K562 (cell line): ENCODE measurements around the gene CAST. TPM values are rescaled to one million over a fixed set of nuclear protein-coding genes. Genes with fewer than 3 reads are reported as not detected.

Experiments
- ATAC-seq: fragments of 200-7000 bp; cut with Tn5 transposase; 3 replicates; pipeline ENCODE4 v1.9.1; 2020; ENCODE audit warnings: moderate library complexity
- BruUV-seq: library from RNA; stranded (reverse); fragments of 400-500 nt; replicated peaks from 2 replicates; lab custom pipeline; 2021; lab: Mats Ljungman, UMichigan
- CTCF ChIA-PET: fragments of 300-600 bp; formaldehyde crosslinking; extraction: SDS; loops from one replicate; lab custom pipeline; 2021; ENCODE audit warnings: low intra/inter-chr PET ratio; lab: Yijun Ruan, JAX
- POLR2A ChIA-PET: fragments of 300-600, 350-650 bp; sonication (Branson Sonifier 250); formaldehyde crosslinking; extraction: SDS; loops from one replicate; lab custom pipeline; 2021; ENCODE audit warnings: antibody characterized with exemption, inconsistent platforms; lab: Yijun Ruan, JAX
- DNase-seq, 4 experiments: peaks; one replicate each; pipeline versions ENCODE4 v3.0.0 to v3.0.0-alpha.2; 2011 to 2018; ENCODE audit warnings: low spot score in 3 of 4, mixed read lengths in 3 of 4; ENCODE audit errors: extremely low read depth in 1 of 4
- FAIRE-seq: peaks from 2 replicates; lab custom pipeline; 2011; peaks lifted over from hg19 to GRCh38; lab: Jason Lieb, UNC
- H2AFZ ChIP-seq: 2 replicates; pipeline ENCODE4 v1.6.0; 2011; ENCODE audit warnings: low read depth, low read length, control low read depth, inconsistent platforms
- H3K27ac ChIP-seq: fragments of 200-600 bp; 3 replicates; pipeline ENCODE4 v1.8.0; 2011; ENCODE audit warnings: low read depth, mild to moderate bottlenecking, control low read depth, inconsistent platforms, low read length, moderate library complexity, mixed read lengths; ENCODE audit errors: extremely low read depth
- H3K27me3 ChIP-seq, 2 experiments: fragments of 300-600 bp in 1 of 2; 2 replicates in 1 of 2; 3 replicates in 1 of 2; pipeline versions ENCODE4 v1.6.0 to v1.8.0; 2011; ENCODE audit warnings: inconsistent platforms in 2 of 2, low read length in 2 of 2, mild to moderate bottlenecking in 1 of 2, mixed read lengths in 1 of 2, moderate library complexity in 1 of 2; ENCODE audit not compliant: control insufficient read depth in 2 of 2, insufficient read depth in 2 of 2
- H3K36me3 ChIP-seq: fragments of 300-600 bp; 3 replicates; pipeline ENCODE4 v1.8.0; 2011; ENCODE audit warnings: mild to moderate bottlenecking, low read length, inconsistent platforms; ENCODE audit not compliant: control insufficient read depth, insufficient read depth
- H3K4me1 ChIP-seq, 2 experiments: fragments of 200-600 bp in 1 of 2; replicated peaks in 1 of 2; 2 replicates in 1 of 2; 3 replicates in 1 of 2; pipeline versions ENCODE4 v1.5.1 to v1.8.0; 2011; ENCODE audit warnings: inconsistent platforms in 2 of 2, low read length in 2 of 2, mild to moderate bottlenecking in 1 of 2, mixed read lengths in 1 of 2, moderate library complexity in 1 of 2; ENCODE audit not compliant: control insufficient read depth in 2 of 2, insufficient read depth in 2 of 2
- H3K4me2 ChIP-seq: 2 replicates; pipeline ENCODE4 v1.6.1; 2011; ENCODE audit warnings: low read length, control low read depth, inconsistent platforms, mixed read lengths; ENCODE audit not compliant: insufficient read depth
- H3K4me3 ChIP-seq: fragments of 200-600 bp; sonication (generic), shearing (Covaris generic); 2 replicates; pipeline ENCODE4 v1.5.1; 2016; ENCODE audit warnings: control low read depth, inconsistent platforms
- H3K79me2 ChIP-seq: fragments of 200-600 bp; 3 replicates; pipeline ENCODE4 v1.8.0; 2011; ENCODE audit warnings: low read length, inconsistent platforms; ENCODE audit not compliant: control insufficient read depth, insufficient read depth
- H3K9ac ChIP-seq, 2 experiments: 2 replicates each; pipeline versions ENCODE4 v1.6.0 to v1.6.1; 2011; ENCODE audit warnings: low read depth in 2 of 2, low read length in 2 of 2, control low read depth in 1 of 2, inconsistent platforms in 1 of 2, mild to moderate bottlenecking in 1 of 2, mixed read lengths in 1 of 2; ENCODE audit not compliant: insufficient read depth in 1 of 2
- H3K9me1 ChIP-seq: one replicate; pipeline ENCODE4 v1.6.0; 2011; ENCODE audit warnings: inconsistent platforms, mild to moderate bottlenecking, low read length, moderate library complexity; ENCODE audit not compliant: control insufficient read depth, insufficient read depth
- H3K9me3 ChIP-seq: replicated peaks from 2 replicates; pipeline ENCODE4 v1.5.1; 2011; ENCODE audit warnings: low read depth, low read length, inconsistent platforms; ENCODE audit not compliant: control insufficient read depth, insufficient read depth
- H4K20me1 ChIP-seq: replicated peaks from 2 replicates; pipeline ENCODE4 v1.6.1; 2011; ENCODE audit warnings: low read length, inconsistent platforms, mixed read lengths; ENCODE audit not compliant: control insufficient read depth, insufficient read depth
- CTCF ChIP-seq, 3 experiments: IDR thresholded peaks in 2 of 3; conservative IDR thresholded peaks in 1 of 3; 2 replicates each; pipeline ENCODE4 v1.5.1; 2011 to 2012; ENCODE audit warnings: low read length in 3 of 3, mild to moderate bottlenecking in 3 of 3, control low read depth in 2 of 3, improper control_type of control experiment in 1 of 3, inconsistent platforms in 1 of 3, low read depth in 1 of 3, mixed read lengths in 1 of 3, moderate library complexity in 1 of 3; ENCODE audit not compliant: insufficient read depth in 2 of 3
- PCBP1 ChIP-seq: fragments of 200-400 bp; formaldehyde crosslinking; IDR thresholded peaks from 2 replicates; pipeline ENCODE4 v1.6.1; 2018; ENCODE audit warnings: mild to moderate bottlenecking, low read depth, low read length; ENCODE audit not compliant: poor library complexity, severe bottlenecking
- REST ChIP-seq, 2 experiments: fragments of 450-650 bp; formaldehyde crosslinking in 1 of 2; IDR thresholded peaks; 2 replicates each; pipeline versions ENCODE4 v1.4.0 to v1.6.1; 2014 to 2020; ENCODE audit warnings: mild to moderate bottlenecking in 2 of 2, borderline replicate concordance in 1 of 2, low read depth in 1 of 2
- RFX7 ChIP-seq: fragments of 250-450 bp; sonication (Bioruptor Pico); IDR thresholded peaks from 2 replicates; pipeline ENCODE4 v1.5.1; 2021; ENCODE audit warnings: mild to moderate bottlenecking
- SP1 ChIP-seq: sonication (generic); formaldehyde crosslinking; IDR thresholded peaks from 2 replicates; pipeline ENCODE4 v1.8.1; 2022; ENCODE audit warnings: mild to moderate bottlenecking, missing genetic modification reagents
- ZNF140 ChIP-seq: fragments of 250-450 bp; sonication (Bioruptor Pico); IDR thresholded peaks from 2 replicates; pipeline ENCODE4 v1.8.0; 2021; ENCODE audit warnings: moderate library complexity, mild to moderate bottlenecking, inconsistent platforms
- in situ Hi-C: fragments of 300-500 bp; cut with MboI; formaldehyde crosslinking; loops from 4 replicates; pipeline ENCODE4 v1.15.0; 2018; ENCODE audit warnings: inconsistent platforms, mixed read lengths
- intact Hi-C: fragments of 100-400 bp; cut with micrococcal nuclease; formaldehyde crosslinking; loops from 2 replicates; pipeline ENCODE4 v1.14.2; 2022
- polyA plus RNA-seq, 8 experiments: library from polyadenylated mRNA; depleted of rRNA in 4 of 8; stranded (reverse) in 5 of 8; unstranded in 3 of 8; fragments of >200 nt; fragmentation: Nextera tagmentation in 2 of 8; fragmentation: Illumina TruSeq in 1 of 8; extraction: Ambion mirVana in 2 of 8; extraction: Trizol in 1 of 8; gene quantifications; 2 replicates each; pipeline versions ENCODE4 v1.2.1 to v1.2.3, GENCODE V29; 2011 to 2014; ENCODE audit warnings: inconsistent platforms in 1 of 8, missing spikeins in 1 of 8
- total RNA-seq, 7 experiments: library from RNA; depleted of rRNA in 6 of 7; stranded (reverse); fragments of >200 nt in 6 of 7; fragmentation: Illumina TruSeq in 2 of 7; extraction: Trizol in 2 of 7; gene quantifications; 2 replicates each; pipeline versions ENCODE4 v1.2.1 to v1.2.3, GENCODE V29; 2011 to 2021; ENCODE audit warnings: low replicate concordance in 1 of 7
- TF ChIP-seq, protein P1 (sequence below): fragments of 450-650 bp; conservative IDR thresholded peaks from 2 replicates; pipeline ENCODE4 v1.6.1; 2016; ENCODE audit warnings: missing genetic modification characterization, low read depth, mild to moderate bottlenecking, missing compliant biosample characterization, moderate library complexity
- TF ChIP-seq, protein P2 (sequence below): sonication (generic); formaldehyde crosslinking; IDR thresholded peaks from 2 replicates; pipeline ENCODE4 v1.8.0; 2022; ENCODE audit warnings: mild to moderate bottlenecking, low read depth, missing genetic modification reagents

Gene CAST
- total and polyA plus RNA-seq, 9 of the 15 experiments (the other 6 are each of a cell fraction or from before 2014, with no cell fraction given): 55.5 to 136 (median 86.1) TPM

DNA sequence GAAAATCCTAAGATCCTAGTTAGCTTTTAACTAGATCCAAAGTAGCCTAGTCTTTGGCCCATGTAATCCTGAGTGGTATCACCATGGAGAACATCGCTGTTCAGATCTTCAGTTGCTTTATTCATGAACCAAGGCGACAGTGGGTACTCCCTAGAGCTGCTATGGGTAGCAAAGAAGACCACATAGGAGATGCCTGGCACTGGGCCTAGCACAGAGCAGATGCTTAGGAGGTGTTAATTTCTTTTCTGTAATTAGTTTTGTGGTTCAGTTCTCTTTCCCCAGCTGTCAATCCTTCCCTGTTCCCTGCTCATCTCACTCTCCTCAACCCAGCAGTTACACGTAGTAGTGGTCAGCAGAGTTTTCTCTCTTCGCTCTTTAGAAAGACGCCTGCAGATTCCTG, 9.3 kb downstream of the CAST start (continued):
- no peak for TF ChIP-seq CTCF (IDR thresholded peaks at IDR 0.05 in 2 of 3, conservative IDR thresholded peaks at IDR 0.05 in 1 of 3; ENCODE audit: insufficient read depth in 2 of 3, low read depth in 1 of 3, low read length in 3 of 3)

DNA sequence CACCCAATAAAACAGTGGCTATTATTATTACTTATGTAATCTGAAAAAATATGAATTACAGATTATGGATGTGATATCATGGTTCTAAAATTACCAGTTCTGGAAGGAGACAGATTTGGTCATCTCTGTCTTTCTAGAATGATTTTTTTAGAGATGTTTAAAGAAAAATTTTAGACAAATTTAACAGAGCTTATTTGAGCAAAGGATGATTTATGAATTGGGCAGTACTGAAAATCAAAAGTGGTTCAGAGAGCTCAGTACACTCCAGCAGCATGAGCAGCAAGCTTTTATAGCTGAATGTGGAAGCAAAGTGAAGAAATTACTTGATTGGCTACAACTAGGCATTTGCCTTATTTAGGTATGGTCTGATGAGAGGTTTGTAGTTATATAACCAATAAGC, 11.0 kb downstream of the CAST start:
- peaks cover 9 to 10% of the 10 kb centered on the region in 2 experiments; a peak in 4 of 5 replicates for H3K27me3 ChIP-seq
- in situ Hi-C loops (no loop called here), intact Hi-C loops (no loop called here)
- no peaks in the 10 kb centered on the region for H3K9me1 ChIP-seq
- no peak overlapping the region for H3K4me3 ChIP-seq
- H3K27ac ChIP-seq: no peak overlapping the region
- no peaks in the 10 kb centered on the region for H3K4me1 ChIP-seq
- no peaks in the 10 kb centered on the region for H3K36me3 ChIP-seq
- no peak for ATAC-seq
- ChIA-PET CTCF (no interaction called here), POLR2A (interaction anchor here (0.5 kb wide), 1 partner anchor 9 kb away, joined by 6 read pairs; no protein-coding TSS in a partner anchor)
- no peak overlapping the region for H2AFZ ChIP-seq
- no TSS peak for BruUV-seq
- FAIRE-seq: no peak
- no peaks in the 10 kb centered on the region for H4K20me1 ChIP-seq
- no peaks in the 10 kb centered on the region for H3K79me2 ChIP-seq
- no peaks in the 10 kb centered on the region for H3K9me3 ChIP-seq
- H3K4me2 ChIP-seq: no peak overlapping the region
- H3K9ac ChIP-seq: no peak overlapping the region
- no peak for DNase-seq
- TF ChIP-seq PCBP1 (no peak), REST (IDR thresholded peaks at IDR 0.05; ENCODE audit: borderline replicate concordance) (no peak), REST (CRISPR knock-in tag; IDR thresholded peaks at IDR 0.05; ENCODE audit: low read depth) (no peak), ZNF140 (no peak), RFX7 (CRISPR knock-in tag) (no peak), SP1 (CRISPR knock-in tag) (no peak)
- TF ChIP-seq, protein P1, sequence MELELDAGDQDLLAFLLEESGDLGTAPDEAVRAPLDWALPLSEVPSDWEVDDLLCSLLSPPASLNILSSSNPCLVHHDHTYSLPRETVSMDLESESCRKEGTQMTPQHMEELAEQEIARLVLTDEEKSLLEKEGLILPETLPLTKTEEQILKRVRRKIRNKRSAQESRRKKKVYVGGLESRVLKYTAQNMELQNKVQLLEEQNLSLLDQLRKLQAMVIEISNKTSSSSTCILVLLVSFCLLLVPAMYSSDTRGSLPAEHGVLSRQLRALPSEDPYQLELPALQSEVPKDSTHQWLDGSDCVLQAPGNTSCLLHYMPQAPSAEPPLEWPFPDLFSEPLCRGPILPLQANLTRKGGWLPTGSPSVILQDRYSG (tag): no peak
- TF ChIP-seq, protein P2, sequence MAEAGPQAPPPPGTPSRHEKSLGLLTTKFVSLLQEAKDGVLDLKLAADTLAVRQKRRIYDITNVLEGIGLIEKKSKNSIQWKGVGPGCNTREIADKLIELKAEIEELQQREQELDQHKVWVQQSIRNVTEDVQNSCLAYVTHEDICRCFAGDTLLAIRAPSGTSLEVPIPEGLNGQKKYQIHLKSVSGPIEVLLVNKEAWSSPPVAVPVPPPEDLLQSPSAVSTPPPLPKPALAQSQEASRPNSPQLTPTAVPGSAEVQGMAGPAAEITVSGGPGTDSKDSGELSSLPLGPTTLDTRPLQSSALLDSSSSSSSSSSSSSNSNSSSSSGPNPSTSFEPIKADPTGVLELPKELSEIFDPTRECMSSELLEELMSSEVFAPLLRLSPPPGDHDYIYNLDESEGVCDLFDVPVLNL: no peak
